ENCODE results near the gene LRPPRC.

The LRPPRC gene

DNA sequence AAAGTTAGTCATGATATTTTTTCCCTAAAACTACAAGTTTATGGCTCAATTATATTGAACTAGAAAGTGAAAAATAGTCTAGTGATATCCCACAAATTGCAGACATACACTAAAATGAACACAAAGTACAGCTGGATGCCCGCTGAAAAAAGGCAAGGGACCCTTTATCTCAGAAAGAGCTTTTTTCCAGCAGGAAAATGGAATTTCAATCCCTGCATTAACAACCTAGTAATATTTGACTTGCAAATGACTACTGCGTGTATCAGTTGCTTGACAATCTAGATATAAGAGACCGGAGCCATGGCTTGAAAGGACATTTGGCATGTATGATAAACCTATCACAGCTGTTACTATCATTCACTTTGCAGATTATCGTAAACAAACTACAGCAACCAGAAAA, 49.1 kb downstream of the LRPPRC start:
- H3K4me3 ChIP-seq (ENCODE audit: low read length): no peak overlapping the region
- TF ChIP-seq, protein P1, sequence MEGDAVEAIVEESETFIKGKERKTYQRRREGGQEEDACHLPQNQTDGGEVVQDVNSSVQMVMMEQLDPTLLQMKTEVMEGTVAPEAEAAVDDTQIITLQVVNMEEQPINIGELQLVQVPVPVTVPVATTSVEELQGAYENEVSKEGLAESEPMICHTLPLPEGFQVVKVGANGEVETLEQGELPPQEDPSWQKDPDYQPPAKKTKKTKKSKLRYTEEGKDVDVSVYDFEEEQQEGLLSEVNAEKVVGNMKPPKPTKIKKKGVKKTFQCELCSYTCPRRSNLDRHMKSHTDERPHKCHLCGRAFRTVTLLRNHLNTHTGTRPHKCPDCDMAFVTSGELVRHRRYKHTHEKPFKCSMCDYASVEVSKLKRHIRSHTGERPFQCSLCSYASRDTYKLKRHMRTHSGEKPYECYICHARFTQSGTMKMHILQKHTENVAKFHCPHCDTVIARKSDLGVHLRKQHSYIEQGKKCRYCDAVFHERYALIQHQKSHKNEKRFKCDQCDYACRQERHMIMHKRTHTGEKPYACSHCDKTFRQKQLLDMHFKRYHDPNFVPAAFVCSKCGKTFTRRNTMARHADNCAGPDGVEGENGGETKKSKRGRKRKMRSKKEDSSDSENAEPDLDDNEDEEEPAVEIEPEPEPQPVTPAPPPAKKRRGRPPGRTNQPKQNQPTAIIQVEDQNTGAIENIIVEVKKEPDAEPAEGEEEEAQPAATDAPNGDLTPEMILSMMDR (conservative IDR thresholded peaks at IDR 0.05; ENCODE audit: low read length): no peak
- DNase-seq (ENCODE audit: low read depth): no peak

DNA sequence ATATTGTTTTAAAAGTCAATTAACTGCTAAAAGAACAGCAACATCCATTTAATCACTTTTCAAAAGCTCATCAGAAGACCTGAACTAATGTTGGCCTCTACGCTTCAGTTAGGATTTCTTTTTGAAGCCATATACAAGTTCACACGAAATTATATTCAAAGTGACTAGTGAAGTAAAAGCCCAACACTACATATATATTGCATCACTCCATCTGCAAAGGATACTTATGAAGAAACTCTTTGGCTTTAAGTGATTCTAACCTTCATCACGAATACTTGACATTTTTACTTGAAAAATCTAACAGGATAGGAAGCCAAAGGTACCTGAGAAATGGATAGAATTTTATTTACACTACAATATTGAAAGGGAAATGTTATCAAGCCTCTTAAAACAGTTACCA, 50.4 kb downstream of the LRPPRC start:
- no peak overlapping the region for H3K4me3 ChIP-seq (ENCODE audit: low read length)
- no peak for DNase-seq (ENCODE audit: low read depth)
- TF ChIP-seq, protein P1 (conservative IDR thresholded peaks at IDR 0.05; ENCODE audit: low read length): no peak

DNA sequence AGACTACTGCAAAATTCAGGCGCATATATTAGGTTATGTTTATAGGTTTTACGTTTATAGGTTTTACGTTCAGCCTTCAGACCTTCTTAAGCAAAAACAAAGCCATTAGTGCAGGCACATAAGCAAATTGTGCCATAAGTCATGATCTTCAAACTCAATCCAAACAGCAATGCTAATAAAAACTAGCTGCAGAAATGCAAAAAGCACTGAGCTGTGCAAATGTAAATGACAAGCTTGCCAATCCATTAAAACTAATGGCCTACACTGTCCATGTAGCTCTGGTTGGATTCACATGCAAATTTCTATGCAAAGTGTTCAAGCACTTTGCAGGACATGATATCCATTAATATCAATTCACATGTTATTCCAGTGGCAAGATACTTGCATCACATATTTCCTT, 50.9 kb downstream of the LRPPRC start:
- no peak overlapping the region for H3K4me3 ChIP-seq (ENCODE audit: low read length)
- no peak for DNase-seq (ENCODE audit: low read depth)
- TF ChIP-seq, protein P1 (conservative IDR thresholded peaks at IDR 0.05; ENCODE audit: low read length): no peak

DNA sequence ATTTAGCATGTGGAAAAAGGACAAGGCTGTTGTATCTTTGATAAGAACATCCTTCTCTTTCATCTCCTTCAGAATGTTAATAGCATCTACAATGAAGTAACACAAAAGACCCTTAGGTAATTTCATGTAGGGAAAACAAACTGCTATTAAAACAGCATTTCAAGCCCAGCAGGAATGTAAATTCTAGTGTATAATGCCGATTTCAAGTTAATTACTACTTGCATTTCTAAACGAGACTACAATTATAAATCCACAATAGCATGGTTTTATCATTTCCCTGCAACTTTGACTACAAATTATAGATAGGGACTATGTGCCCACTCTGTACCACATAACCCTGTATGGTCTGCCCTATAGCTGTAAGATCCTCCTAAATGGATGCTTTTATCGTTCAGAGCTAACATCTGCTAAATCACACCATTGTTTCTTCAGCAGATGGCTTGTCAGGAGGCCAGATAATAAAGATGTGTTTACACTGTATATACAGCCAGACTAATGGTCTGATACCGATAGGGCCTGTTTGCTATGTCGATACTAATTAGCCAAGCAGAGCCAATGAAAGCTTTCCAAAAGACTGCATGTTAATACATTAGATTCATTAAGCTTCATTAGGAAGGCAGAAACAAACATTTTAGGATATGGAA, 51.9 kb downstream of the LRPPRC start:
- no peak for DNase-seq (ENCODE audit: low read depth)

DNA sequence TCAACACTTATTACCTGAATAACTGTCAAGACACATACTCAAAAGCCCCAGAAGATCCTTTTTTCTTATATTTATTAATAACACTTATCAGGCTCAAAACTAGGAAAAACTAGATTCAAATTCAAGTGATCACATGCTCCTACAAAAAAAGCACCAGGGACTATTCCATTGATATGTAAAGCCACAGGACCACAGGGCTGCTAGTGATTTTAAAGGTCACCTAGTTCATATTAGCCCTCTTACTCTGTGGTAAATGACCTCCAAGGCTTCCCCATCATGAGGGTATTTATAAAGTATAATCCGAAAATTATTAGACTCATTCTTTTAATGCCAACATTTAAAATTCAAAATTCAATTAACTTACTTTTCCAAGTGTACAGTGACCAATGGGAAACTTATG, 52.5 kb downstream of the LRPPRC start:
- DNase-seq (ENCODE audit: low read depth): no peak
- TF ChIP-seq, protein P1 (conservative IDR thresholded peaks at IDR 0.05; ENCODE audit: low read length): no peak
- no peak overlapping the region for H3K4me3 ChIP-seq (ENCODE audit: low read length)

More for the DNA sequence above, 51.9 kb downstream of the LRPPRC start:
- TF ChIP-seq, protein P1 (conservative IDR thresholded peaks at IDR 0.05; ENCODE audit: low read length): no peak
- H3K4me3 ChIP-seq (ENCODE audit: low read length): no peak overlapping the region

DNA sequence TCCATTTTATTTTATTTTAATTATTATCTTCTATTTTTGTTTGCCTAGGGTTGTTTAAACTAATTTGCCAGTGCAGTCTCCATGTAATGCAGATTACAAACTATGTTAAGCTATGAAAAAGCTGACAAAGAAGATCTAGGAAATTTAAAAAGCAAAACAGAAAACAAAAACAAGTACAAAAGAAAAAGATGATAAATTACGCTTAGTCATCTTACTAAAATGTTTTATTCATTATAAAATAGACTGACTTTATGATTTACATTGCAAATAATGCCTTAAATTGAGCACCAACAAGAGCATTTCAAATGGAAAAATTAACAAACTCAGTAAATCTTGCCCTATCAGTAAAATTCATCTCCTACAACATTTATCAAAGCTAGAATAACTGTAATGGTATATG, 52.9 kb downstream of the LRPPRC start:
- H3K4me3 ChIP-seq (ENCODE audit: low read length): no peak overlapping the region
- no peak for DNase-seq (ENCODE audit: low read depth)
- TF ChIP-seq, protein P1 (conservative IDR thresholded peaks at IDR 0.05; ENCODE audit: low read length): no peak

DNA sequence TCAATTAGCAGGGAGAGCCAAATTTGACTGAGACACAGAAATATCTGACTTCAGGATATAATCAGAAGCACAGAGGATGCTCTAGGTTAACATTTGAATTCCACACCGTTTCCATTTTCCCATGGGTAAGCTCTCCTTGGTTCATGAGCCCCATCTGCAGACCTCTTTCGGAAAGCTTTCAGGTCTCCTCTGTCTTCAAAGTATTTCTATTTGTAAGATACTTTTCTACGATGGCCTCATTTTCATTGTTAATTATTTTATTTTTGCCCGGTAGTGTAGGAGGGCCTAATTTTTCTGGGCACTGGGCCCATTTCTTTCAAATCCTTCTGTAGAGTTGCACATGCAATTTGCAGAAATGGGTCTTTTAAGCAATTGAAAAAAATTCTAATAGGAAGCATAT, 53.8 kb downstream of the LRPPRC start:
- DNase-seq (ENCODE audit: low read depth): no peak
- no peak overlapping the region for H3K4me3 ChIP-seq (ENCODE audit: low read length)
- TF ChIP-seq, protein P1 (conservative IDR thresholded peaks at IDR 0.05; ENCODE audit: low read length): no peak

Measured in AG10803 (cell line).